WTC11 (cell line): ENCODE results near the gene YBX2. TPM values are rescaled to one million over a fixed set of nuclear protein-coding genes. Genes with fewer than 3 reads are reported as not detected.

Source experiments
- ATAC-seq: fragments of 200-7000 bp; cut with Tn5 transposase; 2 replicates; pipeline ENCODE4 v1.10.0; 2021; ENCODE audit warnings: mild to moderate bottlenecking, moderate library complexity
- CTCF ChIA-PET: fragments of 300-600 bp; sonication (Branson Sonifier 250); formaldehyde crosslinking; loops from one replicate; lab custom pipeline; 2021; ENCODE audit warnings: antibody characterized with exemption; lab: Charles Lee
- POLR2A ChIA-PET: fragments of 350-600 bp; sonication (Branson Sonifier 250); formaldehyde crosslinking; loops from one replicate; lab custom pipeline; 2021; ENCODE audit warnings: antibody characterized with exemption; lab: Charles Lee
- DNase-seq: peaks from one replicate; pipeline ENCODE4 v3.0.0; 2021; ENCODE audit warnings: low spot score
- H3K27ac Mint-ChIP-seq: 2 replicates; pipeline ENCODE4 v1.8.0; 2021; ENCODE audit warnings: mixed read lengths
- H3K27me3 Mint-ChIP-seq: 2 replicates; pipeline ENCODE4 v1.8.0; 2021; ENCODE audit warnings: low read depth, mild to moderate bottlenecking, moderate library complexity, mixed read lengths
- H3K36me3 Mint-ChIP-seq: 2 replicates; pipeline ENCODE4 v1.8.0; 2021; ENCODE audit warnings: mixed read lengths
- H3K4me1 Mint-ChIP-seq: 2 replicates; pipeline ENCODE4 v1.8.0; 2022; ENCODE audit warnings: mixed read lengths
- H3K4me3 Mint-ChIP-seq: 2 replicates; pipeline ENCODE4 v1.8.0; 2021; ENCODE audit warnings: mild to moderate bottlenecking, moderate library complexity, mixed read lengths
- H3K9me3 Mint-ChIP-seq: 2 replicates; pipeline ENCODE4 v1.8.0; 2021; ENCODE audit warnings: mixed read lengths
- CBFB ChIP-seq: sonication (generic); formaldehyde crosslinking; IDR thresholded peaks from 2 replicates; pipeline ENCODE4 v1.8.1; 2022; ENCODE audit warnings: mild to moderate bottlenecking, low read depth, missing genetic modification reagents
- NFATC4 ChIP-seq: fragments of 250-450 bp; sonication (Bioruptor Pico); IDR thresholded peaks from 2 replicates; pipeline ENCODE4 v1.9.0; 2021; ENCODE audit warnings: mild to moderate bottlenecking
- TCF7 ChIP-seq: sonication (generic); formaldehyde crosslinking; IDR thresholded peaks from 2 replicates; pipeline ENCODE4 v1.8.0; 2022; ENCODE audit warnings: mild to moderate bottlenecking, low read depth, missing genetic modification reagents, moderate library complexity
- TEAD4 ChIP-seq: sonication (generic); formaldehyde crosslinking; IDR thresholded peaks from 2 replicates; pipeline ENCODE4 v1.8.0; 2022; ENCODE audit warnings: mild to moderate bottlenecking, missing genetic modification reagents
- ZNF263 ChIP-seq: sonication (generic); formaldehyde crosslinking; IDR thresholded peaks from 2 replicates; pipeline ENCODE4 v1.8.1; 2022; ENCODE audit warnings: low read depth, mild to moderate bottlenecking, moderate library complexity, missing genetic modification reagents
- ZNF416 ChIP-seq: fragments of 250-450 bp; sonication (Bioruptor Pico); IDR thresholded peaks from 2 replicates; pipeline ENCODE4 v1.9.0; 2021; ENCODE audit warnings: mild to moderate bottlenecking, inconsistent platforms
- total RNA-seq: library from RNA; stranded (reverse); gene quantifications from 3 replicates; pipeline ENCODE4 v1.2.3, GENCODE V29; 2021
- TF ChIP-seq, protein P1 (sequence below): sonication (generic); formaldehyde crosslinking; IDR thresholded peaks from 2 replicates; pipeline ENCODE4 v1.8.1; 2023; ENCODE audit warnings: mild to moderate bottlenecking, missing genetic modification reagents, borderline replicate concordance
- TF ChIP-seq, protein P2 (sequence below): sonication (generic); formaldehyde crosslinking; IDR thresholded peaks from 2 replicates; pipeline ENCODE4 v1.8.1; 2022; ENCODE audit warnings: mild to moderate bottlenecking, moderate library complexity, missing genetic modification reagents
- TF ChIP-seq, protein P3 (sequence below): sonication (generic); formaldehyde crosslinking; IDR thresholded peaks from 2 replicates; pipeline ENCODE4 v1.8.1; 2023; ENCODE audit warnings: mild to moderate bottlenecking, moderate library complexity, missing genetic modification reagents
- TF ChIP-seq, protein P4 (sequence below): sonication (generic); formaldehyde crosslinking; IDR thresholded peaks from 2 replicates; pipeline ENCODE4 v1.8.0; 2022; ENCODE audit warnings: mild to moderate bottlenecking, missing genetic modification reagents
- TF ChIP-seq, protein P5 (sequence below): sonication (generic); formaldehyde crosslinking; IDR thresholded peaks from 2 replicates; pipeline ENCODE4 v1.8.0; 2023; ENCODE audit warnings: missing genetic modification reagents, mild to moderate bottlenecking, borderline replicate concordance
- TF ChIP-seq, protein P6 (sequence below): sonication (generic); formaldehyde crosslinking; IDR thresholded peaks from 2 replicates; pipeline ENCODE4 v1.8.1; 2022; ENCODE audit warnings: low read depth, missing genetic modification reagents, borderline replicate concordance
- TF ChIP-seq, protein P7 (sequence below): sonication (generic); formaldehyde crosslinking; conservative IDR thresholded peaks from 2 replicates; pipeline ENCODE4 v1.8.1; 2023; ENCODE audit warnings: mild to moderate bottlenecking, low read depth, missing genetic modification reagents, moderate library complexity

YBX2 gene
- total RNA-seq, 1 experiment from 2014 or later: 26.8 TPM

DNA sequence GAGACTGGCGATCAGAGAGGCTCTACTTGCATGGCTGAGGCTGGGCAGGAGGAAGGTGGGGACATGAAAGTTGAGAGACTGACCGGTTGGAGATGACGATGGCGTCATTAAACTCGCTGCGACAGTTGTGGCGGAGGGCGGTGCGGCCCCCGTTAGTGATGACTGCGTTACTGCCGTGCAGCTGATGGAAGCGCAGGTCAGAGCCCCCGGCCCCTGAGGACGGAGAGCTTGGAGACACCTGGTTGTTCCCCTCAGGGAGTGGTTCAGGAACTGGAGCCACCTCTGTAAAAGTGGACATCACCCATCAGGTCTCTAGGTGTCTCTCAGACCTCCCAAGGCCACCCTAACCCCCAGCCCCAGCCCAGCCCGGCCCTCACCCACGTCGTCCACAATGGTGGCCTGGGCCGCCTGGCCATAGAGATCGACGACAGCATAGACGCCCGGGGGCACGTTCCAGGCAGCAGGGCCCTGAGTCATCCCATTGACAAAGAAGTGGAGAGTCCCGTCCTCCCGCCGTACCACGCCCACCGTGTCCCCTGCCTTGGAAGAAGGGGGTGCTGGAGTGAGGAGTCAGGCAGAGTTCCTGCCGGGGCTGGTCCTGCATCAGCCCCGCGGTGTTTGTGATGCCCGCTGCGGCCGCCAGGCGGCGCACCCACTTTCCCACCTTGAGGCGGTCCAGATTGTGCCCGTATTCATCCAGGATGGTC is 29.4 kb upstream of the YBX2 start (continued):
- TF ChIP-seq, protein P1, sequence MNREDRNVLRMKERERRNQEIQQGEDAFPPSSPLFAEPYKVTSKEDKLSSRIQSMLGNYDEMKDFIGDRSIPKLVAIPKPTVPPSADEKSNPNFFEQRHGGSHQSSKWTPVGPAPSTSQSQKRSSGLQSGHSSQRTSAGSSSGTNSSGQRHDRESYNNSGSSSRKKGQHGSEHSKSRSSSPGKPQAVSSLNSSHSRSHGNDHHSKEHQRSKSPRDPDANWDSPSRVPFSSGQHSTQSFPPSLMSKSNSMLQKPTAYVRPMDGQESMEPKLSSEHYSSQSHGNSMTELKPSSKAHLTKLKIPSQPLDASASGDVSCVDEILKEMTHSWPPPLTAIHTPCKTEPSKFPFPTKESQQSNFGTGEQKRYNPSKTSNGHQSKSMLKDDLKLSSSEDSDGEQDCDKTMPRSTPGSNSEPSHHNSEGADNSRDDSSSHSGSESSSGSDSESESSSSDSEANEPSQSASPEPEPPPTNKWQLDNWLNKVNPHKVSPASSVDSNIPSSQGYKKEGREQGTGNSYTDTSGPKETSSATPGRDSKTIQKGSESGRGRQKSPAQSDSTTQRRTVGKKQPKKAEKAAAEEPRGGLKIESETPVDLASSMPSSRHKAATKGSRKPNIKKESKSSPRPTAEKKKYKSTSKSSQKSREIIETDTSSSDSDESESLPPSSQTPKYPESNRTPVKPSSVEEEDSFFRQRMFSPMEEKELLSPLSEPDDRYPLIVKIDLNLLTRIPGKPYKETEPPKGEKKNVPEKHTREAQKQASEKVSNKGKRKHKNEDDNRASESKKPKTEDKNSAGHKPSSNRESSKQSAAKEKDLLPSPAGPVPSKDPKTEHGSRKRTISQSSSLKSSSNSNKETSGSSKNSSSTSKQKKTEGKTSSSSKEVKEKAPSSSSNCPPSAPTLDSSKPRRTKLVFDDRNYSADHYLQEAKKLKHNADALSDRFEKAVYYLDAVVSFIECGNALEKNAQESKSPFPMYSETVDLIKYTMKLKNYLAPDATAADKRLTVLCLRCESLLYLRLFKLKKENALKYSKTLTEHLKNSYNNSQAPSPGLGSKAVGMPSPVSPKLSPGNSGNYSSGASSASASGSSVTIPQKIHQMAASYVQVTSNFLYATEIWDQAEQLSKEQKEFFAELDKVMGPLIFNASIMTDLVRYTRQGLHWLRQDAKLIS (CRISPR knock-in tag): no peak
- TF ChIP-seq, protein P2, sequence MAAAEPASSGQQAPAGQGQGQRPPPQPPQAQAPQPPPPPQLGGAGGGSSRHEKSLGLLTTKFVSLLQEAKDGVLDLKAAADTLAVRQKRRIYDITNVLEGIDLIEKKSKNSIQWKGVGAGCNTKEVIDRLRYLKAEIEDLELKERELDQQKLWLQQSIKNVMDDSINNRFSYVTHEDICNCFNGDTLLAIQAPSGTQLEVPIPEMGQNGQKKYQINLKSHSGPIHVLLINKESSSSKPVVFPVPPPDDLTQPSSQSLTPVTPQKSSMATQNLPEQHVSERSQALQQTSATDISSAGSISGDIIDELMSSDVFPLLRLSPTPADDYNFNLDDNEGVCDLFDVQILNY: no peak
- no peak for TF ChIP-seq ZNF416
- TF ChIP-seq, protein P3, sequence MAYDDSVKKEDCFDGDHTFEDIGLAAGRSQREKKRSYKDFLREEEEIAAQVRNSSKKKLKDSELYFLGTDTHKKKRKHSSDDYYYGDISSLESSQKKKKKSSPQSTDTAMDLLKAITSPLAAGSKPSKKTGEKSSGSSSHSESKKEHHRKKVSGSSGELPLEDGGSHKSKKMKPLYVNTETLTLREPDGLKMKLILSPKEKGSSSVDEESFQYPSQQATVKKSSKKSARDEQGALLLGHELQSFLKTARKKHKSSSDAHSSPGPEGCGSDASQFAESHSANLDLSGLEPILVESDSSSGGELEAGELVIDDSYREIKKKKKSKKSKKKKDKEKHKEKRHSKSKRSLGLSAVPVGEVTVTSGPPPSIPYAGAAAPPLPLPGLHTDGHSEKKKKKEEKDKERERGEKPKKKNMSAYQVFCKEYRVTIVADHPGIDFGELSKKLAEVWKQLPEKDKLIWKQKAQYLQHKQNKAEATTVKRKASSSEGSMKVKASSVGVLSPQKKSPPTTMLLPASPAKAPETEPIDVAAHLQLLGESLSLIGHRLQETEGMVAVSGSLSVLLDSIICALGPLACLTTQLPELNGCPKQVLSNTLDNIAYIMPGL: no peak
- TF ChIP-seq, protein P4, sequence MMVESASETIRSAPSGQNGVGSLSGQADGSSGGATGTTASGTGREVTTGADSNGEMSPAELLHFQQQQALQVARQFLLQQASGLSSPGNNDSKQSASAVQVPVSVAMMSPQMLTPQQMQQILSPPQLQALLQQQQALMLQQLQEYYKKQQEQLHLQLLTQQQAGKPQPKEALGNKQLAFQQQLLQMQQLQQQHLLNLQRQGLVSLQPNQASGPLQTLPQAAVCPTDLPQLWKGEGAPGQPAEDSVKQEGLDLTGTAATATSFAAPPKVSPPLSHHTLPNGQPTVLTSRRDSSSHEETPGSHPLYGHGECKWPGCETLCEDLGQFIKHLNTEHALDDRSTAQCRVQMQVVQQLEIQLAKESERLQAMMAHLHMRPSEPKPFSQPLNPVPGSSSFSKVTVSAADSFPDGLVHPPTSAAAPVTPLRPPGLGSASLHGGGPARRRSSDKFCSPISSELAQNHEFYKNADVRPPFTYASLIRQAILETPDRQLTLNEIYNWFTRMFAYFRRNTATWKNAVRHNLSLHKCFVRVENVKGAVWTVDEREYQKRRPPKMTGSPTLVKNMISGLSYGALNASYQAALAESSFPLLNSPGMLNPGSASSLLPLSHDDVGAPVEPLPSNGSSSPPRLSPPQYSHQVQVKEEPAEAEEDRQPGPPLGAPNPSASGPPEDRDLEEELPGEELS: no peak
- TF ChIP-seq, all 79 proteins: peak for 3

DNA sequence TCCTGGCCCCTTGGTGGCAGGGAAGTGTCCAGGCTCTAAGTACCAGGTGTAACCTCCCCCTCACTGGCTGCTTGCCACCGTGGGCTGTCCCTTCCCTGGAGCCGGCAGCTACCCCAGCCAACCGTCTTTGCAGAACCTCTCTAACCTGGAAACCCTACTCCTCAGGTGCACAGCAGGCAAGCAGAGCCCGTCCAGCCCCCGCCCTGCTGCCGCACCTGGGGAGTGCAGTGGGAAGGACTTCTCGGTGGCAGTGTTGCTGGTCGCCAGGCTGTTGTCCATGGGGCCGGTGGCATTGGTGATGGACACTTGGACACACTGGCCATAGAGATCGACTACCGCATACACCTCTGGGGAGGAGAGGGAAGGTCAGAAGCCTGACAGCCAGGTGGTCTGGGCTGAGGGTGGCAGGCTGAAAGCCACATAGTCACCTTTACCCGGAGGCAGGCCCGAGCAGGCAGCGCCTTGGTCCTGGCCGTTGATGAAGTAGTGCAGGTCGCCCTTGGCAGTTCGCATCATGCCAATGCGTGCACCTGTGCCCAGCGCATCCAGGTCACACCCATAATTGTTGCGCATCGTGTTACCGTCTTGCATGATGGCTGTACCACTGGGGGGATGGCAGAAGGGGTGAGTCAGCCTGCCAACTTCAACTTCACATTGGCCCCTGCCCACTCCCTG is 28.2 kb upstream of the YBX2 start:
- no peaks in the 10 kb centered on the region for H3K9me3 Mint-ChIP-seq
- TF ChIP-seq TCF7 (no peak), NFATC4 (CRISPR knock-in tag) (no peak), TEAD4 (CRISPR knock-in tag) (no peak), ZNF263 (CRISPR knock-in tag) (no peak), CBFB (no peak)
- TF ChIP-seq, protein P5, sequence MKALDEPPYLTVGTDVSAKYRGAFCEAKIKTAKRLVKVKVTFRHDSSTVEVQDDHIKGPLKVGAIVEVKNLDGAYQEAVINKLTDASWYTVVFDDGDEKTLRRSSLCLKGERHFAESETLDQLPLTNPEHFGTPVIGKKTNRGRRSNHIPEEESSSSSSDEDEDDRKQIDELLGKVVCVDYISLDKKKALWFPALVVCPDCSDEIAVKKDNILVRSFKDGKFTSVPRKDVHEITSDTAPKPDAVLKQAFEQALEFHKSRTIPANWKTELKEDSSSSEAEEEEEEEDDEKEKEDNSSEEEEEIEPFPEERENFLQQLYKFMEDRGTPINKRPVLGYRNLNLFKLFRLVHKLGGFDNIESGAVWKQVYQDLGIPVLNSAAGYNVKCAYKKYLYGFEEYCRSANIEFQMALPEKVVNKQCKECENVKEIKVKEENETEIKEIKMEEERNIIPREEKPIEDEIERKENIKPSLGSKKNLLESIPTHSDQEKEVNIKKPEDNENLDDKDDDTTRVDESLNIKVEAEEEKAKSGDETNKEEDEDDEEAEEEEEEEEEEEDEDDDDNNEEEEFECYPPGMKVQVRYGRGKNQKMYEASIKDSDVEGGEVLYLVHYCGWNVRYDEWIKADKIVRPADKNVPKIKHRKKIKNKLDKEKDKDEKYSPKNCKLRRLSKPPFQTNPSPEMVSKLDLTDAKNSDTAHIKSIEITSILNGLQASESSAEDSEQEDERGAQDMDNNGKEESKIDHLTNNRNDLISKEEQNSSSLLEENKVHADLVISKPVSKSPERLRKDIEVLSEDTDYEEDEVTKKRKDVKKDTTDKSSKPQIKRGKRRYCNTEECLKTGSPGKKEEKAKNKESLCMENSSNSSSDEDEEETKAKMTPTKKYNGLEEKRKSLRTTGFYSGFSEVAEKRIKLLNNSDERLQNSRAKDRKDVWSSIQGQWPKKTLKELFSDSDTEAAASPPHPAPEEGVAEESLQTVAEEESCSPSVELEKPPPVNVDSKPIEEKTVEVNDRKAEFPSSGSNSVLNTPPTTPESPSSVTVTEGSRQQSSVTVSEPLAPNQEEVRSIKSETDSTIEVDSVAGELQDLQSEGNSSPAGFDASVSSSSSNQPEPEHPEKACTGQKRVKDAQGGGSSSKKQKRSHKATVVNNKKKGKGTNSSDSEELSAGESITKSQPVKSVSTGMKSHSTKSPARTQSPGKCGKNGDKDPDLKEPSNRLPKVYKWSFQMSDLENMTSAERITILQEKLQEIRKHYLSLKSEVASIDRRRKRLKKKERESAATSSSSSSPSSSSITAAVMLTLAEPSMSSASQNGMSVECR: no peak
- TF ChIP-seq, protein P6, sequence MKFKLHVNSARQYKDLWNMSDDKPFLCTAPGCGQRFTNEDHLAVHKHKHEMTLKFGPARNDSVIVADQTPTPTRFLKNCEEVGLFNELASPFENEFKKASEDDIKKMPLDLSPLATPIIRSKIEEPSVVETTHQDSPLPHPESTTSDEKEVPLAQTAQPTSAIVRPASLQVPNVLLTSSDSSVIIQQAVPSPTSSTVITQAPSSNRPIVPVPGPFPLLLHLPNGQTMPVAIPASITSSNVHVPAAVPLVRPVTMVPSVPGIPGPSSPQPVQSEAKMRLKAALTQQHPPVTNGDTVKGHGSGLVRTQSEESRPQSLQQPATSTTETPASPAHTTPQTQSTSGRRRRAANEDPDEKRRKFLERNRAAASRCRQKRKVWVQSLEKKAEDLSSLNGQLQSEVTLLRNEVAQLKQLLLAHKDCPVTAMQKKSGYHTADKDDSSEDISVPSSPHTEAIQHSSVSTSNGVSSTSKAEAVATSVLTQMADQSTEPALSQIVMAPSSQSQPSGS (CRISPR knock-in tag): no peak
- TF ChIP-seq, protein P7, sequence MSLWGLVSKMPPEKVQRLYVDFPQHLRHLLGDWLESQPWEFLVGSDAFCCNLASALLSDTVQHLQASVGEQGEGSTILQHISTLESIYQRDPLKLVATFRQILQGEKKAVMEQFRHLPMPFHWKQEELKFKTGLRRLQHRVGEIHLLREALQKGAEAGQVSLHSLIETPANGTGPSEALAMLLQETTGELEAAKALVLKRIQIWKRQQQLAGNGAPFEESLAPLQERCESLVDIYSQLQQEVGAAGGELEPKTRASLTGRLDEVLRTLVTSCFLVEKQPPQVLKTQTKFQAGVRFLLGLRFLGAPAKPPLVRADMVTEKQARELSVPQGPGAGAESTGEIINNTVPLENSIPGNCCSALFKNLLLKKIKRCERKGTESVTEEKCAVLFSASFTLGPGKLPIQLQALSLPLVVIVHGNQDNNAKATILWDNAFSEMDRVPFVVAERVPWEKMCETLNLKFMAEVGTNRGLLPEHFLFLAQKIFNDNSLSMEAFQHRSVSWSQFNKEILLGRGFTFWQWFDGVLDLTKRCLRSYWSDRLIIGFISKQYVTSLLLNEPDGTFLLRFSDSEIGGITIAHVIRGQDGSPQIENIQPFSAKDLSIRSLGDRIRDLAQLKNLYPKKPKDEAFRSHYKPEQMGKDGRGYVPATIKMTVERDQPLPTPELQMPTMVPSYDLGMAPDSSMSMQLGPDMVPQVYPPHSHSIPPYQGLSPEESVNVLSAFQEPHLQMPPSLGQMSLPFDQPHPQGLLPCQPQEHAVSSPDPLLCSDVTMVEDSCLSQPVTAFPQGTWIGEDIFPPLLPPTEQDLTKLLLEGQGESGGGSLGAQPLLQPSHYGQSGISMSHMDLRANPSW: no peak
- H3K4me3 Mint-ChIP-seq: no peak overlapping the region
- DNase-seq (no peak), ATAC-seq (no peak)
- H3K27ac Mint-ChIP-seq: no peak overlapping the region
- H3K4me1 Mint-ChIP-seq: no peaks in the 10 kb centered on the region
- H3K27me3 Mint-ChIP-seq: no peaks in the 10 kb centered on the region
- CTCF ChIA-PET: no interaction called here
- POLR2A ChIA-PET: no interaction called here
- H3K36me3 Mint-ChIP-seq: peaks cover 51% of the 10 kb centered on the region
